HFF-Myc (cell line): ENCODE measurements around the gene ANO8.

Source experiments
- DNase-seq: peaks from one replicate; pipeline ENCODE4 v3.0.0-alpha.2; 2011; ENCODE audit warnings: low read depth; ENCODE audit errors: extremely low read depth
- H3K4me3 ChIP-seq: replicated peaks from 2 replicates; pipeline ENCODE4 v1.5.1; 2011; ENCODE audit warnings: low read depth, mild to moderate bottlenecking, control low read depth, low read length
- CTCF ChIP-seq: IDR thresholded peaks from 2 replicates; pipeline ENCODE4 v1.5.1; 2012; ENCODE audit warnings: mild to moderate bottlenecking, low read depth, low read length, control low read depth; ENCODE audit errors: missing control alignments

ANO8 gene

DNA sequence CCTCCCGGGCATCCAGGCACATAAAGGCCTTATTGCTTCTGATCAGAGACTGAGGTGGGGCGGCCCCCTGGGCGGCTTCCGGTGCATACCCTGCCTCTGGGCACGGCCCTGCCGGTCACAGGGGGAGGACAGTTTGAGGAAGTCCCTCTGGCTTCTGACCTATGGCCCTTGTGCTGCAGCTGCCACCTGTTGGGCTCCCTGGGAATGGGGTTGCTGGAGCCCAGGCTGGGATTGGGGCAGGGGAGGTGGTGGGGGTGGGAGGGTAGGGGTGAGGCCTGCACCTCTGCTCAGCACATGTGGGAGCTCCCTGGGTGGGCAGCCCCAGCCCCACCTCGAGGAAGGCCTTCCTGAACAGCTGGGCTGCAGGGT is 10.7 kb downstream of the ANO8 start:
- TF ChIP-seq CTCF: no peak
- no peak overlapping the region for H3K4me3 ChIP-seq
- DNase-seq: no peak

DNA sequence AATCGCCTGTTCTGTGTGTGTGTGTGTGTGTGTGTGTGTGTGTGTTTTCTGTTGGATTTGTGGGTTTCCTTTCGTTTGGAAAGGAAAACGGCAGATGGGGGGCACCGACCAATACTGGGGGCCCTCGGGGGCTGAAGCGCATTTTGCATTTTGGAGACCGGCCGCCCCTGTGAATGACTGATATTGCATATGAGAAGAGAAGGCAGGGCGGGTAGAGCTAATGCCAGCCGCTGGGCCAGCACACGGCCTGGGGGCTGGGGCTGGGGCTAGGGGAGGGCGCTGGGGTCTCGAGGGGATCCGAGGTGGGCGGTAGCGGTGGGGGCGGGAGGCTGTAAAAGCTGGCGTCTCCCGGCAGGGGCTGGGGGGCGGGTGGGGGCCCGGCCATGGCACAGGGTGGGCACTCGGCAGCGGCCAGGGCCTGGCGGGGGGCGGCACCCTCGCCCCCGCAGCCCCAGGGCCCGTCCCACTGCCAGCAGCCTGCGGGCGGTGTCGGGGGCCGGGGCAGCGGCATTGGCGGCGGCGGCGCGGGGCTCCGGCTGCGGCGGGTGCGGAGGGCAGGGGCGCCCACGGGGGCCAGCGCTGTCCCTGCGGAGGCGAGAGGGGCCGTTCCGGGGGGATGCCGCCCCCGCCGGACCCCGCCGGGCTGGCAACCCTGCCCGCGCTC is 11.2 kb downstream of the ANO8 start:
- TF ChIP-seq CTCF: no peak
- no peak overlapping the region for H3K4me3 ChIP-seq

DNA sequence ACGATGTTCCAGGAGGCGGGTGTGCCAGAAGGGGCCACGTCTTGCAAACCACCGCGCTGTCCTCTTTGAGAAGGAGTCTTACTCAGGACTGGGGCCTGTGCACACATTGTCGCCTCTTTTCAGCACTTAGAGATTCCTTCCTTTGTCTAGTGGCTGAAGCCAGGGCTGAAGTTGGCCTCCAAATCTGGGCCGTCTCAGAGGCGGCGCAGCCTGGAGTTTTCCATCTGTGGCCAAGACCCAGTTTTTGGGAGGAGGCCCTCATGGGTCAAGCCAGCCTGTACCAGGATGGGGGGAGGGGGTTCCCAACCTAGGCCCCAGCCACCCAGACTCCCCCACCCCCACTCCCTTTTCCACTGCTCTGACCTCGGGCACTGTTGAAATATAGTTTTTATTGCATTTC is 11.8 kb downstream of the ANO8 start:
- no peak for DNase-seq
- no peak overlapping the region for H3K4me3 ChIP-seq
- no peak for TF ChIP-seq CTCF

More for the DNA sequence above, 11.2 kb downstream of the ANO8 start:
- DNase-seq: no peak

DNA sequence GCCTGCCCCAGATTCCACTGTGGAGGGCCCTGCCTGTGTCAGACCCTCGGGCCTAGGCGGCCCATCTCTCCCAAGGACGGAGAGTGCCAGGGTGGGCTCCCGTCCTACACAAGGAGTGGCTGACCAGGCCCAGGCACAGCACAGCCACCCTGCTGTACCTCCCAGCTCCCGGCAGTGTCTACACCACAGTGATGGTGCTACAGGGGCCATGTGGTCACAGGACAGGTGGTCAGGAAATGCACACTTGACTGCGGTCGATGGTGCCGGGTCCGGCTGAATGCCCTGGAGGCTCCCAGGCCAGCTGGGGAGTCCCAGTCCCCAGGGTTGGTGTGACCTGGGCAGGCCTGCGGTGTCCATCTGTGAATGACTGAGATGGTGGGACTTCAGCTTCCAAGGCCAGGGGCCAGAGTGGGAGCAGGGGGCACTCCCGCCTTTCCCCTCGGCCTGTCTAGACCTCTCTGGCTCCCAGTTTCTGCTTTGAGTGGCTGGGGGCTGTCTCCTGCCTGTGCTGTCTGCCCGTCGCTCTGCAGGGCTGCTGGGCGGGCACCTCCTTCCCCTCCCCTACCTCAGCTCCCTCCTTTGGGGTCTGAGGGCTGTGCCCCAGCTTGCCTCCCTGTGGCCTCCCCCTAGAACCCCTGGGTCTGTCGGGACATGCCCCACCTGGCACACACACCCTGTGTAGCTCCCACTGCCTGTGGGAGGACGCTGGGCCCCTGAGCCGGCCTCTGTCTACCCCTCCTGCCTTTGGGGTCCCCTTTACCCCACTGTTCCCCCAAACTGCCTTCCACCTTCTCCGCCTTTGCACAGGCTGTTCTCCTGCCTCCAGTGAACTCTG is 12.8 kb downstream of the ANO8 start:
- DNase-seq: no peak
- no peak for TF ChIP-seq CTCF
- no peak overlapping the region for H3K4me3 ChIP-seq

DNA sequence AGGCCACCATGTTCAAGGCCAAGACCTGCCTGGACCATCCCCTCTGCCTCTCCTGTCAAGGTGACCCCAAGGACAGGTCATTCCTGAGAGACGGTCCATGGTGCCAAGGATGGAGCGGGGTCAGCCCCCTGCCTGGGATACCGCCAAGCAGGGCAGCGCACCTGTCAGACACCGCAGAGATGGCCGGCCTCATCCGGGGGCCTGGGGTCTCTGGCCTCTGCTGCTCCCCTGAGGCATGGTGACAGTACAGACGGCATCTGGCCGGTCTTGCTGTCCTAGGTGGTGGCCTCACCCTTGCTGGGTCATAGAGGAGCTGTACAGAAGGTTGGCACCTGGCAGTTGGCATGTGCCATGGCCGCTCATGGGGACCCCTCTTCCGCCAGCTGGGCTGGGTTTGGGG is 14.2 kb downstream of the ANO8 start:
- TF ChIP-seq CTCF: no peak
- no peak for DNase-seq
- H3K4me3 ChIP-seq: no peak overlapping the region

GRCh38 chr19:17319473-17320238 is 15.0 kb downstream of the ANO8 start:
- no peak for TF ChIP-seq CTCF
- H3K4me3 ChIP-seq: no peak overlapping the region
- DNase-seq: no peak
